HUES48 (cell line): ENCODE data around the gene COL24A1.
"Not testable (repeated sequence)": the region's sequence is repeated elsewhere in the genome, so short reads cannot be mapped to it uniquely, and the experiment has no call there.

ENCODE experiments used
- H3K27ac ChIP-seq: one replicate; pipeline ENCODE4 v1.7.0; 2013; ENCODE audit warnings: low read depth, low read length, inconsistent platforms
- H3K27me3 ChIP-seq: 2 replicates; pipeline ENCODE4 v1.6.1; 2013; ENCODE audit warnings: mild to moderate bottlenecking, low read length; ENCODE audit not compliant: control insufficient read depth, insufficient read depth
- H3K36me3 ChIP-seq: 2 replicates; pipeline ENCODE4 v1.6.1; 2013; ENCODE audit warnings: low read length; ENCODE audit not compliant: control insufficient read depth, insufficient read depth
- H3K4me1 ChIP-seq: 2 replicates; pipeline ENCODE4 v1.6.1; 2013; ENCODE audit warnings: mild to moderate bottlenecking, low read length; ENCODE audit not compliant: control insufficient read depth, insufficient read depth
- H3K4me3 ChIP-seq: 2 replicates; pipeline ENCODE4 v1.5.1; 2013; ENCODE audit warnings: mild to moderate bottlenecking, low read depth, low read length
- H3K9ac ChIP-seq: 2 replicates; pipeline ENCODE4 v1.6.1; 2013; ENCODE audit warnings: mild to moderate bottlenecking, low read depth, low read length, moderate library complexity
- H3K9me3 ChIP-seq: 2 replicates; pipeline ENCODE4 v1.6.1; 2013; ENCODE audit warnings: low read length; ENCODE audit not compliant: control insufficient read depth, insufficient read depth

Gene COL24A1

DNA sequence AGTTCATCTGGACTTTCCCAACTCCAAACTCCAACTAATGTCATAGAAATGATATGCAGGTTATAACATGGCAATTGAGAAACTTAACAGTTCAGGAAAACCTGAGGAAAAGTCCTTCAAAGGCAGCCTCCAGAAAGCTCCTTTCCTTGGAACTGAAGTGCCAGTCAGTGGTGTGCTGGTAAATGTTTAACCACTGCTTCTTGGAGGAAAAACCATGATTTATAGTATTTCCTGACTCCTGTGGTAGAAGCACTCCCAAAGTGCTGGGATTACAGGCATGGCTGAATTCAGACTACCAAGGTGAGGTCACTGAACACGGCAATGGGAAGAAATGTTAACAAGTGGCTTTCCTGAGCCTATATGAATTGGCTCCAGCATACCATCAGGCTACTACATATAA is 421.6 kb downstream of the COL24A1 start:
- Histone ChIP-seq H3K36me3 (no peaks in the 10 kb centered on the region), H3K27me3 (no peaks in the 10 kb centered on the region), H3K4me3 (no peak overlapping the region), H3K4me1 (no peaks in the 10 kb centered on the region), H3K9me3 (no peaks in the 10 kb centered on the region), H3K9ac (no peak overlapping the region), H3K27ac (no peak overlapping the region)

DNA sequence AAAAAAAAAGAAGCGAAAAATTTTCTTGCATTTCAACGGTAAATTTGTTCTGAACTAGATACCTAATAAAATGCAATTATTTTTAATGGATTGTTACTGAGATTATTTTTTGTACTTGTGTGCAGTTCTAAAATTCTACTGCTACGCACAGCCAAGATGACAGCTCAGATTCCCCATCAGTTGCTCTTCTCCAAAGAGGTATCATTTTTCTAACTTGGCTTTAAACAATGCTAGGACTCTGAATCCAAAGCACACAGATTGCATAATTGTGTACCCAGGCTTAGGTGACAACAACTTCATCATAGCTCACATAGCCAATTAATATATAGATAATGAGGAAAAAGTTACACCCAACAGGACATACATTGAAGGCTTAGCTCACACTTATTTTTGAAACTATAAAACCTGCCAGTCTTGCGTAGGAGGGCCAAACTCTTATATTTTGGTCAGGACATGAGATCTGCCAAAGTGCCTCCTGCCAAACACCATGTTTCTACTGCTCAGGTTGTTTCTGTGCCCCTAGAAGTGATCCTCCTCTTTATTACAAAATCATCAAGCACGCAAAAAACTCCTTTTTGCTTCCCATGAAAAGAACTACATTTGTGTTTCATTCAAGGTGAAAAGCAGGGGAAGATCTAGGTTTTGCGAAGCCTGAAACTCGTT is 437.8 kb downstream of the COL24A1 start:
- H3K36me3 ChIP-seq = no peaks in the 10 kb centered on the region
- H3K9ac ChIP-seq = no peak overlapping the region
- H3K4me3 ChIP-seq = no peak overlapping the region
- no peaks in the 10 kb centered on the region for H3K4me1 ChIP-seq
- H3K27ac ChIP-seq = no peak overlapping the region
- peaks cover 16% of the 10 kb centered on the region for H3K9me3 ChIP-seq
- H3K27me3 ChIP-seq = no peaks in the 10 kb centered on the region

DNA sequence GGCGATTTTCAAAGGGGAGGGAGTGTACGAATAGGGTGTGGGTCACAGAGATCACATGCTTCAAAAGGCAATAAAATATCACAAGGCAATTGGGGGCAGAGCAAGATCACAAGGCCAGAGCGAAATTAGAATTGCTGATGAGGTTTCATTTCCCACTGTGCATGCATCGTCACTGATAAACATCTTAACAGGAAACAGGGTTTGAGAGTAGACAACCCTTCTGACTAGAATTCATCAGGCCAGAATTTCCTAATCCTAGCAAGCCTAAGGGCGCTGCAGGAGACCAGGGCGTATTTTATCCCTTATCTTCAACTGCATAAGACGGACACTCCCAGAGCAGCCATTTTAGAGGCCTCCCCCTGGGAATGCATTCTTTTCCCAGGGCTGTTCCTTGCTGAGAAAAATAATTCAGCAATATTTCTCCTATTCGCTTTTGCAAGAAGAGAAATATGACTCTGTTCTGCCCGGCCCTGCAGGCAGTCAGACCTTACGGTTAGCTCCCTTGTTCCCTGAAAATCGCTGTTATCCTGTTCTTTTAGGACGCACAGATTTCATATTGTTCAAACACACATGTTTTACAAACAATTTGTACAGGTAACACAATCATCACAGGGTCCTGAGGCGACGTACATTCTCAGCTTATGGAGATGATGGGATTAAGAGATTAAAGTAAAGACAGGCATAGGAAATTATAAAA is 442.0 kb downstream of the COL24A1 start:
- H3K27me3 ChIP-seq, H3K9ac ChIP-seq, H3K36me3 ChIP-seq, H3K27ac ChIP-seq, H3K4me3 ChIP-seq, H3K4me1 ChIP-seq: not testable (repeated sequence)
- H3K9me3 ChIP-seq = peaks cover 16% of the 10 kb centered on the region

DNA sequence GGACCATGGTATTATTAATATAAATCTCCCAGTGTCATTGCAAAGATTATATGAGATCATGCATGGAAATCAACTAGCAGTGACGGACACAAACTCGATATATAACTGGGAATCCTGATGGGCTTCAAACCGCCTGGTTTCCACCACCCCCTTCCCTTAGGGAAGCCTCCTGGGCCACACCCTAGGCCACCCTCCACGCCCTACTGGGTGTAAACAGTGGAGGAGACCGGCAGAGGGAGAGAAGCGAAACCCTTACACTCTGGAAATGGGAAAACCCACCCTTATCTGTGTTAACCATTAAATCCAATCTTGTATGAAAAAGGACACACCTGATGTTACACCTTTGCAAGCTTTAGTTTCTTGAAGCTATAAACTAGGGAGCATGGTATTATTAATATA is 447.7 kb downstream of the COL24A1 start:
- Histone ChIP-seq H3K4me3 (peak overlapping the region; percentile 74), H3K36me3 (peaks cover 24% of the 10 kb centered on the region), H3K9ac (peak overlapping the region; percentile 58), H3K27me3 (no peaks in the 10 kb centered on the region), H3K27ac (peak overlapping the region; percentile 81), H3K4me1 (peaks cover 16% of the 10 kb centered on the region), H3K9me3 (peaks cover 5% of the 10 kb centered on the region)

DNA sequence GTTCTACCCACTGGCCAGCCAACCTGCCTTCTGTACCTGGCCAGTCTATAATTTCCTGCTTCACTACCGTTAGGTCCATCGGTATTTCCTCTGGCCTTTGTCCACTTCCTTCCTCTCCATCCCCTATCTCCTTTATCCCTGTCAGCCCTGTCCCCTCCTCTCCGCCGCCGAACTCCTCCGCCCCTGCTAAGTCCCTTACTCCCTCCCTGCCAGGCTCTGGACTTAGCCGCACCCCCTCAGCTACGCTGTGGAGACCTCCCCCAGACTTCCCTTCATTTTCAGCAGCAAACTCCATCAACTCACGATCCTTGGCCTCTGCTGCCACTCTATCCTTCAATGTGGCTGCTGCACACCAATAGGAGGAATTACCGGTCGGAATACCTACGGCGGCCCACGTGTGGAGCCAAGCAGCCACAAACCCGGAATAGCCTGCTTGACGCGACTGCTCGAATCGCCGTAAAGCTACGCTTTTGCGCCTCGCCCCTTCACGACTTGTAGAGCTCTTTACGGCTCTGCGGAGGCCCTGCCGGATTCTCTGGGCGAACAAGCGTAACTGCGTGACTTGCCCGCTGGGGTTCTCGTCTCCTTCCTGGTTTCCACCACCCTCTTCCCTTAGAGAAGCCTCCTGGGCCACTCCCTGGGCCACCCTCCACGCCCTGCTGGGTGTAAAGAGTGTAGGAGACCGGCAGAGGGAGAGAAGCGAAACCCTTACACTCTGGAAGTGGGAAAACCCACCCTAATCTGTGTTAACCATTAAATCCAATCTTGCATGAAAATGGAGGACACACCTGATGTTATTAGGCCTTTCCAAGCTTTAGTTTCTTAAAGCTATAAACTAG is 448.4 kb downstream of the COL24A1 start, which contains the start of gene ZNHIT6:
Gene ZNHIT6, minus strand, starts transcription at position 444 of the 839 bp plus-strand sequence. Its CDS starts 149 bp downstream, at position 295.
- Histone ChIP-seq H3K27me3 (no peaks in the 10 kb centered on the region), H3K9me3 (no peaks in the 10 kb centered on the region), H3K27ac (peak within 1 kb of the TSS; percentile 81), H3K4me1 (peaks cover 16% of the 10 kb centered on the region), H3K4me3 (peak within 1 kb of the TSS; percentile 74), H3K9ac (peak within 1 kb of the TSS; percentile 58), H3K36me3 (peaks cover 30% of the 10 kb centered on the region)

DNA sequence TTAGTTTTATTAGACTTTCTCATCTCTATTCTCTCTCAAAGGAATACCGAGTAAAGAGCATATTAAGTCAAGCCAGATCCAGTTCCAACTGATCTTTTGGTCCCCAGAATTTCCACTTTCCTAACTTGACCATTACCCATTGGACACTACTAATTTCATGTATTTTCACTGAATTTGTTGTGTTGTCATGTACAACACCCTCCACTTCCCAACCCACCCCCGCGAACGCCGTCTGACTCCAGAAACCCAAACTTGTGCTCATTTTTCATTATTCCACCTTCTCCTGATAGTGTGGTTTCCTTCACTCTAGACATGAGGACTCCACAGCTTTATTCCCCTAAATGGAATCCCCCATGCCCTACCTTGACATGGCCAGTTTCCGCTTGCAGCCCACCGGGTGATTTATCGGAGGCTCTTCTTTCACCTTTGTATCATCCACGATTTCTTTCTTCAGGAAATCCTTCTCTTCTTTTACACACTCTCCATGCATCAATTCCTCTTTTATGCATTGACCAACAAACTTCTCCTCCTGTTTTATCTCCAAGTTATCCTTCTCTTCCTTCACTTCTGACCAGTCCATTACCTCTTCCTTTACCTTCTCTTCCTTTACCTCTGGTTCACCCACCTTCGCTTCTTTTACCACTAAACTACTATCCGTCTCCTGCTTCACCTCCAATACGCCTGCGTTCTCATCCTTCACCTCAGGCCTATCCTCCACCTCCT is 449.1 kb downstream of the COL24A1 start:
- peak overlapping the region; percentile 74 for H3K4me3 ChIP-seq
- peaks cover 16% of the 10 kb centered on the region for H3K4me1 ChIP-seq
- H3K9me3 ChIP-seq = no peaks in the 10 kb centered on the region
- H3K27ac ChIP-seq = peak overlapping the region; percentile 81
- peaks cover 38% of the 10 kb centered on the region for H3K36me3 ChIP-seq
- H3K27me3 ChIP-seq = no peaks in the 10 kb centered on the region
- peak overlapping the region; percentile 47 for H3K9ac ChIP-seq

DNA sequence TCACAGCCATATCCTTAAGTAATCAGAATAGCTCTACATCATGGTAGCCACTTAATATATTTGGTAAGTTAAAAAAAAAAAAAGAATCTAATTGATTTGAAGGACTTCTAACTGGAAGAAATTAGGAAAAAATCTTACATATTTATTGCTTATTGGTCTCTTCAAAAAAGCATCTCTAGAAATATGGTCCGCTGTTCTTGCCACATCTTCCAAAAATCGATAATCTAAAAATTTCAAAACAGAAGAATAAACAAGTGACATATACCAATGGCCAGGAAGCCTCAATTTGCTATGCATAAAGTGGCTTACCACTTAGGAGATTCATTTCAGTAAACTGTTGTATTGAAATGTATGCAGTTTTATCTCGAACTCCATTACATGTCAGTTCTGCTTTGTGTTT is 450.6 kb downstream of the COL24A1 start:
- Histone ChIP-seq H3K9me3 (no peaks in the 10 kb centered on the region), H3K4me1 (peaks cover 16% of the 10 kb centered on the region), H3K36me3 (peaks cover 53% of the 10 kb centered on the region), H3K27me3 (no peaks in the 10 kb centered on the region), H3K27ac (no peak overlapping the region), H3K9ac (no peak overlapping the region), H3K4me3 (peak overlapping the region; percentile 74; the same call in 1 of the 2 replicates)

DNA sequence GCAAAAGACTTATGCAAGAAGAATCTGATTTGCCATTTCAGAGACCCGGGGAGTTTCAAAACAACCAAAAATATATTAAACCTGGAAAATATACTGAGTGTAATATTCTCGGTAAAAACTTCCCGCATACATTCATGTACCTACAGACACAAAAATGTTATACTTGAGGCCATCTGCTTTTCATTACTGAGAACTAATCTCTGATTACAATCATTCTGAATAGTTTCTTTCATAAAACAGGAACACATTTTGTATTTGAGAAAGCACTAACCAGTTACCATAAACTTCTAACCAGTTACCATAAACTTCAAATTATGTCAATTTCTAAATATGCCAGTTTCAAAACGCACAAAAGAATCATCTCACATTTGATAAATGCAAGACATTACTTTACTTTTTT is 456.1 kb downstream of the COL24A1 start:
- Histone ChIP-seq H3K36me3 (peaks cover 64% of the 10 kb centered on the region), H3K4me3 (no peak overlapping the region), H3K27ac (no peak overlapping the region), H3K27me3 (no peaks in the 10 kb centered on the region), H3K9me3 (no peaks in the 10 kb centered on the region), H3K9ac (no peak overlapping the region), H3K4me1 (no peaks in the 10 kb centered on the region)

DNA sequence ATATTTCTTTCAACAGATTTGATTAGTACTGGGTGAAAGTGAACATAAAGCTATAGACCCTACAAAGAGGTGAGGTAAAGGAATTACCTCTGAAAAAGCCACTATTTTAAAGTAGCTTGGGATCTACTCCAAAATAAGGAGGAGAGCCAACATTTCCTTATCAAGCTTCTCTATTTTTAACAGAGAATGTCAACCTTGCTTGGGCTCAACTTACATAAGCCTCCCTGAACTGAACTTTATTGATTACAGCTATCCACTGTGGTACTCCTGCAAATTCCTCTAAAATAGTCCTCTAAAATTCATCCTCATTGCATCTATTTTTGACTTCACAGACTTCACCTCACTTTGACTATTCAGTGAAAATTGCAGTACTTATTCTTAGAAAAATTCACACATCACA is 458.7 kb downstream of the COL24A1 start:
- Histone ChIP-seq H3K4me3 (no peak overlapping the region), H3K27me3 (no peaks in the 10 kb centered on the region), H3K4me1 (no peaks in the 10 kb centered on the region), H3K36me3 (peaks cover 41% of the 10 kb centered on the region), H3K9ac (no peak overlapping the region), H3K9me3 (no peaks in the 10 kb centered on the region), H3K27ac (no peak overlapping the region)

DNA sequence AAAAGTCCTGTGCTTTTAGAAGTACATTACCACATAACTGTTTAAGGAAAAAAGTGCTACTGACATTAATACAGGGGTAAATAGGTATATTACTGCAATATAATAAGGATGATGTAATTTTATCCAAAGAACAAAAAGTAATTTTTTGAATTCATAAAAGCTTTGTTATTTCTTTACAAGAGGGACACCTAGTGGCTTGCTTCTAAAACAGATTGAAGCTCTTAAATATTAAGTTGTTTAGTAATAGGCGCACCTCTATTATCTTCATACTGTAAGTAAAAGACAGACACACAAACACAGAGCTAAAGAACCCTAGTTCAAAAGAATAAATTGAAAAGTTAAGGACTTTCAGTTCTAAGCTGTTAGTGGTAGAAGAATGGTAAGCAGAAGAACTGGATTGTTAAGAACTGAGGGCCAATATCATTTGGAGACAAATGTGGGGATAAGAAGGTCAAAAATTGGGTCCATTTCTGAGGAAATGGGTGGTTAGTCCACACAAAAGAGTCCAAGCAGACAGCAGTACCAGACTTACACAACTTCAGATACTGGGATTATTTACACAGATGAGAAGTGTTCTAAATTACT is 463.8 kb downstream of the COL24A1 start:
- Histone ChIP-seq H3K4me3 (no peak overlapping the region), H3K4me1 (no peaks in the 10 kb centered on the region), H3K27me3 (no peaks in the 10 kb centered on the region), H3K36me3 (peaks cover 17% of the 10 kb centered on the region), H3K27ac (no peak overlapping the region), H3K9ac (no peak overlapping the region), H3K9me3 (no peaks in the 10 kb centered on the region)
